CD14-positive monocyte (primary cell): ENCODE data around the gene MAMDC2. TPM values are rescaled to one million over a fixed set of nuclear protein-coding genes. Genes with fewer than 3 reads are reported as not detected.

ENCODE experiments used
- DNase-seq, 3 donors: peaks; one replicate each; pipeline ENCODE4 v3.0.0-alpha.2; 2011 to 2022
- H2AFZ ChIP-seq: 2 replicates; pipeline ENCODE4 v1.6.0; 2012; ENCODE audit warnings: mild to moderate bottlenecking, low read depth, low read length, inconsistent platforms; ENCODE audit not compliant: insufficient read depth, poor library complexity, severe bottlenecking
- H3K27ac ChIP-seq, 2 donors: 1 replicate in 1 of 2; 2 replicates in 1 of 2; pipeline ENCODE4 v1.5.1; 2012 to 2013; ENCODE audit warnings: low read length in 2 of 2, control low read depth in 1 of 2, inconsistent platforms in 1 of 2, low read depth in 1 of 2, mild to moderate bottlenecking in 1 of 2
- H3K27me3 ChIP-seq, 2 donors: one replicate each; pipeline versions ENCODE4 v1.6.0 to v1.6.1; 2011 to 2013; ENCODE audit warnings: low read length in 2 of 2; ENCODE audit not compliant: control insufficient read depth in 2 of 2, insufficient read depth in 2 of 2
- H3K36me3 ChIP-seq, 2 donors: replicated peaks in 1 of 2; 1 replicate in 1 of 2; 2 replicates in 1 of 2; pipeline versions ENCODE4 v1.5.1 to v1.6.1; 2012 to 2013; ENCODE audit warnings: low read length in 2 of 2, control low read depth in 1 of 2, inconsistent platforms in 1 of 2, mild to moderate bottlenecking in 1 of 2; ENCODE audit not compliant: insufficient read depth in 2 of 2, control insufficient read depth in 1 of 2
- H3K4me1 ChIP-seq, 2 donors: 1 replicate in 1 of 2; 2 replicates in 1 of 2; pipeline versions ENCODE4 v1.5.1 to v1.6.1; 2012 to 2013; ENCODE audit warnings: low read length in 2 of 2, control low read depth in 1 of 2, inconsistent platforms in 1 of 2, mild to moderate bottlenecking in 1 of 2, moderate library complexity in 1 of 2; ENCODE audit not compliant: insufficient read depth in 2 of 2, control insufficient read depth in 1 of 2
- H3K4me2 ChIP-seq: replicated peaks from 2 replicates; pipeline ENCODE3; 2012; ENCODE audit warnings: low read length, moderate library complexity, mild to moderate bottlenecking; ENCODE audit not compliant: poor library complexity, severe bottlenecking; ENCODE audit errors: extremely low read depth
- H3K4me3 ChIP-seq, 3 experiments: fragments of 200-600 bp in 1 of 3; sonication (generic) in 1 of 3; replicated peaks in 1 of 3; 1 replicate in 2 of 3; 2 replicates in 1 of 3; pipeline ENCODE4 v1.5.1; 2011 to 2013; ENCODE audit warnings: low read length in 3 of 3, mild to moderate bottlenecking in 3 of 3, control low read depth in 2 of 3, low read depth in 2 of 3, inconsistent platforms in 1 of 3, moderate library complexity in 1 of 3
- H3K79me2 ChIP-seq: 2 replicates; pipeline ENCODE4 v1.6.0; 2012; ENCODE audit warnings: mild to moderate bottlenecking, control low read depth, inconsistent platforms, low read length, moderate library complexity; ENCODE audit not compliant: insufficient read depth
- H3K9ac ChIP-seq: 2 replicates; pipeline ENCODE4 v1.6.0; 2017; ENCODE audit warnings: low read length, mild to moderate bottlenecking; ENCODE audit not compliant: insufficient read depth, poor library complexity, severe bottlenecking
- H3K9me3 ChIP-seq, 2 donors: replicated peaks in 1 of 2; 1 replicate in 1 of 2; 2 replicates in 1 of 2; pipeline versions ENCODE4 v1.5.1 to v1.6.1; 2012 to 2013; ENCODE audit warnings: low read length in 2 of 2, control low read depth in 1 of 2; ENCODE audit not compliant: control insufficient read depth in 1 of 2, insufficient read depth in 1 of 2
- H4K20me1 ChIP-seq: 2 replicates; pipeline ENCODE4 v1.6.0; 2012; ENCODE audit warnings: mild to moderate bottlenecking, low read length, control low read depth, moderate library complexity; ENCODE audit not compliant: insufficient read depth
- H3K27ac Mint-ChIP-seq, 7 donors: one replicate each; pipeline ENCODE4 v1.8.0; 2020; ENCODE audit warnings: mild to moderate bottlenecking in 7 of 7, mixed read lengths in 7 of 7, moderate library complexity in 6 of 7, inconsistent platforms in 2 of 7
- H3K27me3 Mint-ChIP-seq, 3 donors: one replicate each; pipeline ENCODE4 v1.8.0; 2021 to 2022; ENCODE audit warnings: low read depth in 3 of 3, mild to moderate bottlenecking in 3 of 3, mixed read lengths in 3 of 3, moderate library complexity in 3 of 3, inconsistent platforms in 1 of 3
- H3K36me3 Mint-ChIP-seq, 2 donors: one replicate each; pipeline ENCODE4 v1.8.0; 2020; ENCODE audit warnings: mixed read lengths in 2 of 2, inconsistent platforms in 1 of 2, mild to moderate bottlenecking in 1 of 2
- H3K4me1 Mint-ChIP-seq: one replicate; pipeline ENCODE4 v1.8.0; 2020; ENCODE audit warnings: mild to moderate bottlenecking, mixed read lengths
- H3K4me3 Mint-ChIP-seq, 2 donors: one replicate each; pipeline ENCODE4 v1.8.0; 2020; ENCODE audit warnings: mild to moderate bottlenecking in 2 of 2, mixed read lengths in 2 of 2, moderate library complexity in 1 of 2
- H3K9me3 Mint-ChIP-seq, 7 donors: one replicate each; pipeline ENCODE4 v1.8.0; 2020 to 2022; ENCODE audit warnings: mixed read lengths in 7 of 7, mild to moderate bottlenecking in 6 of 7, moderate library complexity in 6 of 7, inconsistent platforms in 2 of 7
- CTCF ChIP-seq: fragments of 200-600 bp; IDR thresholded peaks from one replicate; pipeline ENCODE4 v1.8.0; 2022; ENCODE audit warnings: antibody characterized with exemption, mild to moderate bottlenecking
- WGBS: methylation state at CpG from one replicate; pipeline ENCODE4 v1.1.5; 2013; ENCODE audit warnings: missing lambda C conversion rate; ENCODE audit not compliant: insufficient coverage; 5-methylcytosine and 5-hydroxymethylcytosine counted together
- intact Hi-C, 2 donors: fragments of 100-400 bp; cut with micrococcal nuclease; formaldehyde crosslinking; loops; one replicate each; pipeline versions ENCODE4 v1.15.0 to v1.15.1; 2023
- polyA plus RNA-seq, 3 donors: library from polyadenylated mRNA; depleted of rRNA in 1 of 3; unstranded in 2 of 3; stranded (reverse) in 1 of 3; fragments of 300-500 nt in 2 of 3; fragments of >200 nt in 1 of 3; fragmentation: Illumina TruSeq in 2 of 3; gene quantifications; 1 replicate in 2 of 3; 2 replicates in 1 of 3; pipeline ENCODE4 v1.2.3, GENCODE V29; 2012 to 2021

Gene MAMDC2
- polyA plus RNA-seq, 3 donors, result 0.05 to 0.09 TPM; not detected in 1

- Mint-ChIP-seq H3K27me3 (no peaks in the 10 kb centered on the region), H3K4me1 (no peaks in the 10 kb centered on the region), H3K27ac (no peak overlapping the region), H3K36me3 (no peaks in the 10 kb centered on the region), H3K9me3 (no peaks in the 10 kb centered on the region), H3K4me3 (no peak overlapping the region)
- Histone ChIP-seq H3K79me2 (no peaks in the 10 kb centered on the region), H3K9me3 (no peaks in the 10 kb centered on the region), H3K27me3 (no peaks in the 10 kb centered on the region), H3K4me2 (no peak overlapping the region), H3K4me3 (no peak overlapping the region), H3K4me1 (no peaks in the 10 kb centered on the region), H2AFZ (no peak overlapping the region), H4K20me1 (no peaks in the 10 kb centered on the region), H3K9ac (no peak overlapping the region), H3K27ac (no peak overlapping the region), H3K36me3 (no peaks in the 10 kb centered on the region)
- TF ChIP-seq CTCF, result no peak
- intact Hi-C loops, result no loop called here
- no peak for DNase-seq
- 0% methylated on average over 1 of the region's 2 CpGs for WGBS
These were observed 78.3 kb downstream of the MAMDC2 start for GRCh38 chr9:70121818-70122436.

GRCh38 chr9:70123695-70124094 is 80.0 kb downstream of the MAMDC2 start:
- Histone ChIP-seq H3K4me1 (no peaks in the 10 kb centered on the region), H2AFZ (no peak overlapping the region), H3K9ac (no peak overlapping the region), H3K4me3 (no peak overlapping the region), H3K27me3 (no peaks in the 10 kb centered on the region), H3K4me2 (no peak overlapping the region), H3K36me3 (no peaks in the 10 kb centered on the region), H3K79me2 (no peaks in the 10 kb centered on the region), H3K9me3 (no peaks in the 10 kb centered on the region), H4K20me1 (no peaks in the 10 kb centered on the region), H3K27ac (no peak overlapping the region)
- intact Hi-C loops, result no loop called here
- TF ChIP-seq CTCF, result no peak
- Mint-ChIP-seq H3K4me3 (no peak overlapping the region), H3K9me3 (no peaks in the 10 kb centered on the region), H3K27ac (no peak overlapping the region), H3K27me3 (no peaks in the 10 kb centered on the region), H3K36me3 (no peaks in the 10 kb centered on the region), H3K4me1 (no peaks in the 10 kb centered on the region)
- no peak for DNase-seq
- 80% methylated on average over 3 of the region's 4 CpGs for WGBS
